Liver (tissue), 9 donors: ENCODE results near the gene MATN4. TPM values are rescaled to one million over a fixed set of nuclear protein-coding genes. Genes with fewer than 3 reads are reported as not detected.

Source experiments
- DNase-seq: peaks from one replicate; pipeline ENCODE4 v3.0.0-alpha.2; 2017; ENCODE audit warnings: low spot score
- H3K27ac ChIP-seq, 2 donors: one replicate each; pipeline ENCODE4 v1.7.0; 2013; ENCODE audit warnings: inconsistent platforms in 2 of 2, low read length in 2 of 2, control low read depth in 1 of 2, low read depth in 1 of 2, mild to moderate bottlenecking in 1 of 2
- H3K27me3 ChIP-seq, 4 donors: one replicate each; pipeline versions ENCODE4 v1.6.1 to v1.7.0; 2013; ENCODE audit warnings: low read length in 3 of 4, inconsistent platforms in 1 of 4, mild to moderate bottlenecking in 1 of 4, moderate library complexity in 1 of 4; ENCODE audit not compliant: control insufficient read depth in 4 of 4, insufficient read depth in 4 of 4
- H3K36me3 ChIP-seq, 4 donors: one replicate each; pipeline versions ENCODE4 v1.6.1 to v1.7.0; 2013; ENCODE audit warnings: low read length in 3 of 4, mild to moderate bottlenecking in 3 of 4, low read depth in 1 of 4, moderate library complexity in 1 of 4; ENCODE audit not compliant: control insufficient read depth in 4 of 4, insufficient read depth in 3 of 4
- H3K4me1 ChIP-seq, 4 donors: one replicate each; pipeline versions ENCODE4 v1.6.1 to v1.7.0; 2013; ENCODE audit warnings: low read length in 3 of 4, mild to moderate bottlenecking in 3 of 4, moderate library complexity in 1 of 4; ENCODE audit not compliant: control insufficient read depth in 4 of 4, insufficient read depth in 4 of 4
- H3K4me3 ChIP-seq, 3 donors: one replicate each; pipeline versions ENCODE4 v1.6.1 to v1.7.0; 2013; ENCODE audit warnings: low read length in 3 of 3, control low read depth in 1 of 3, low read depth in 1 of 3, mild to moderate bottlenecking in 1 of 3
- H3K9ac ChIP-seq, 2 donors: one replicate each; pipeline ENCODE4 v1.7.0; 2013; ENCODE audit warnings: low read length in 2 of 2, mild to moderate bottlenecking in 2 of 2, moderate library complexity in 2 of 2, control low read depth in 1 of 2, low read depth in 1 of 2
- H3K9me3 ChIP-seq, 4 donors: one replicate each; pipeline versions ENCODE4 v1.6.1 to v1.7.0; 2013; ENCODE audit warnings: low read length in 3 of 4; ENCODE audit not compliant: control insufficient read depth in 4 of 4
- EGR1 ChIP-seq, 2 donors: IDR thresholded peaks; 2 replicates each; pipeline ENCODE4 v1.6.1; 2016 to 2018; ENCODE audit warnings: antibody characterized with exemption in 2 of 2, low read depth in 2 of 2
- FOXA1 ChIP-seq: IDR thresholded peaks from 2 replicates; pipeline ENCODE4 v1.6.1; 2016; ENCODE audit warnings: antibody characterized with exemption
- FOXA2 ChIP-seq: IDR thresholded peaks from 2 replicates; pipeline ENCODE4 v1.6.1; 2016; ENCODE audit warnings: antibody characterized with exemption
- GABPA ChIP-seq, 2 donors: IDR thresholded peaks in 1 of 2; conservative IDR thresholded peaks in 1 of 2; 2 replicates each; pipeline ENCODE4 v1.6.1; 2016; ENCODE audit warnings: antibody characterized with exemption in 2 of 2, mild to moderate bottlenecking in 1 of 2, moderate library complexity in 1 of 2
- HNF4A ChIP-seq, 2 donors: conservative IDR thresholded peaks; 2 replicates each; pipeline ENCODE4 v1.6.1; 2016; ENCODE audit warnings: antibody characterized with exemption in 2 of 2, mild to moderate bottlenecking in 2 of 2
- JUND ChIP-seq, 2 donors: IDR thresholded peaks; 2 replicates each; pipeline ENCODE4 v1.6.1; 2016; ENCODE audit warnings: antibody characterized with exemption in 2 of 2
- RAD21 ChIP-seq, 2 donors: IDR thresholded peaks; 2 replicates each; pipeline ENCODE4 v1.6.1; 2016; ENCODE audit warnings: antibody characterized with exemption in 2 of 2, mild to moderate bottlenecking in 2 of 2
- RXRA ChIP-seq, 2 donors: IDR thresholded peaks; 2 replicates each; pipeline ENCODE4 v1.6.1; 2017 to 2018; ENCODE audit warnings: antibody characterized with exemption in 2 of 2, mild to moderate bottlenecking in 1 of 2
- SP1 ChIP-seq: IDR thresholded peaks from 2 replicates; pipeline ENCODE4 v1.6.1; 2018; ENCODE audit warnings: antibody characterized with exemption, mild to moderate bottlenecking
- TAF1 ChIP-seq: conservative IDR thresholded peaks from 2 replicates; pipeline ENCODE4 v1.6.1; 2016; ENCODE audit warnings: antibody characterized with exemption, mild to moderate bottlenecking
- YY1 ChIP-seq: IDR thresholded peaks from 2 replicates; pipeline ENCODE4 v1.6.1; 2016; ENCODE audit warnings: antibody characterized with exemption, mild to moderate bottlenecking
- ZBTB33 ChIP-seq: IDR thresholded peaks from 2 replicates; pipeline ENCODE4 v1.6.1; 2016; ENCODE audit warnings: antibody characterized with exemption
- WGBS: extraction: QIAGEN DNeasy Blood & Tissue Kit; methylation state at CpG from one replicate; pipeline ENCODE4 v1.1.7; 2013; 5-methylcytosine and 5-hydroxymethylcytosine counted together
- polyA plus RNA-seq, 2 donors: library from polyadenylated mRNA; stranded (reverse) in 1 of 2; unstranded in 1 of 2; fragments of 200-250 nt in 1 of 2; fragments of >200 nt in 1 of 2; fragmentation: Nextera tagmentation in 1 of 2; extraction: Ambion mirVana in 1 of 2; gene quantifications; one replicate each; pipeline versions ENCODE4 v1.2.1 to v1.2.3, GENCODE V29; 2013 to 2015
- total RNA-seq, 2 donors: library from RNA; depleted of rRNA; stranded (reverse); fragments of >200 nt; gene quantifications; one replicate each; pipeline ENCODE4 v1.2.3, GENCODE V29; 2014
- donor health status: healthy.
- donor health status: healthy.
- donor health status: healthy.
- donor health status: healthy.
- donor health status: healthy.

MATN4 gene
- total RNA-seq, result not detected
- under 1 TPM in 1 of 2 donors, not detected in 1; 0.05 TPM for polyA plus RNA-seq

GRCh38 chr20:45308117-45308778, at the start of gene MATN4:
Gene MATN4 (minus strand): TSS chr20:45308299. CDS start chr20:45305582, 2,717 bp downstream.
- TF ChIP-seq RAD21 (IDR thresholded peaks at IDR 0.05) (no peak), TAF1 (no peak), YY1 (no peak), FOXA2 (no peak), EGR1 (IDR thresholded peaks at IDR 0.05; ENCODE audit: low read depth in 2 of 2) (no peak), SP1 (no peak), ZBTB33 (no peak), RXRA (IDR thresholded peaks at IDR 0.05) (no peak), JUND (IDR thresholded peaks at IDR 0.05) (no peak)
- H3K4me3 ChIP-seq, result no peak within 1 kb of the TSS
- H3K9me3 ChIP-seq, result no peaks in the 10 kb centered on the region
- peaks cover 0 to 6% (median 5%) of the 10 kb centered on the region in 4 donors for H3K27me3 ChIP-seq
- WGBS, result 49% methylated on average over 20 of the region's 20 CpGs
- H3K9ac ChIP-seq, result no peak within 1 kb of the TSS
- no peak for DNase-seq
- H3K4me1 ChIP-seq, result peaks cover 0 to 6% (median 2%) of the 10 kb centered on the region in 4 donors
- no peaks in the 10 kb centered on the region for H3K36me3 ChIP-seq
- no peak within 1 kb of the TSS for H3K27ac ChIP-seq

- Histone ChIP-seq H3K9ac (no peak overlapping the region), H3K4me3 (no peak overlapping the region), H3K4me1 (peaks cover 9 to 31% (median 20%) of the 10 kb centered on the region in 4 donors), H3K27ac (no peak overlapping the region), H3K9me3 (no peaks in the 10 kb centered on the region), H3K36me3 (no peaks in the 10 kb centered on the region), H3K27me3 (no peaks in the 10 kb centered on the region)
- DNase-seq, result no peak
- 55% methylated on average over 5 of the region's 5 CpGs for WGBS
- TF ChIP-seq GABPA (IDR thresholded peaks at IDR 0.05 in 1 of 2, conservative IDR thresholded peaks at IDR 0.05 in 1 of 2) (no peak), JUND (IDR thresholded peaks at IDR 0.05) (no peak), ZBTB33 (no peak), HNF4A (conservative IDR thresholded peaks at IDR 0.05) (no peak), FOXA1 (no peak), YY1 (no peak)
Observed at GRCh38 chr20:45355209-45356084, 47.3 kb upstream of the MATN4 start.
